ENCODE data around the gene TBC1D22A. TPM values are rescaled to one million over a fixed set of nuclear protein-coding genes. Genes with fewer than 3 reads are reported as not detected.

Gene TBC1D22A
- total RNA-seq, 1 experiment from 2014 or later, result 20.9 TPM

DNA sequence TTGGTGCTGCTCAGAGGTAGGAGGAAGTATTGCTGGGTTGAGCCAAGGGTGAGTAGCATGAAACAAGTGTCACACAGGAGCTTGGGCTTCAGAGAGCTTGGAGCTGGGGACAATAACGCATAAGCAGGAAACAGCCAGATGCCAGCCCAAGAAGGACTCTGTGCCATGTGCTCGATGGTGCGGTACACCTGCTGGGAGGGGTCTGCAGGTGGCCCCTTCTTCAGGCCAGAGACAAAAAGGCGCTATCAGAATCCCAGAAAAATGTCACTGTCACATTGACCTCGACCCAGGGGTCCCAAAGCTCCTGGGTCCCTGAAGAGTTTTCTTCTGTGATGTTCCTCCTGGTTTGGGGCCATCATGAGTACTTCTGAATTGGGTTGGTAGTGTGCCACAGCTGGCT, 244.4 kb downstream of the TBC1D22A start:
- no peaks in the 10 kb centered on the region for H3K79me2 ChIP-seq (ENCODE audit: insufficient read depth, low read length)
- no peak overlapping the region for H3K9ac ChIP-seq (ENCODE audit: low read length)
- no peaks in the 10 kb centered on the region for H3K9me3 ChIP-seq (ENCODE audit: control insufficient read depth in 1 of 2, insufficient read depth in 1 of 2, low read depth in 1 of 2, low read length in 2 of 2)
- ATAC-seq (no peak), DNase-seq (ENCODE audit: low read depth, low spot score) (no peak)
- no peaks in the 10 kb centered on the region for H3K27me3 ChIP-seq (ENCODE audit: insufficient read depth, low read length)
- POLR2A ChIA-PET, result no interaction called here
- H3K4me3 ChIP-seq (replicated peaks in 1 of 2; ENCODE audit: low read depth in 1 of 2, low read length in 2 of 2), result no peak overlapping the region
- no TSS peak for BruUV-seq (replicated peaks)
- H3K27ac ChIP-seq (ENCODE audit: low read depth, low read length), result no peak overlapping the region
- H2AFZ ChIP-seq (ENCODE audit: low read depth, low read length, poor library complexity, severe bottlenecking), result no peak overlapping the region
- TF ChIP-seq, protein P1, sequence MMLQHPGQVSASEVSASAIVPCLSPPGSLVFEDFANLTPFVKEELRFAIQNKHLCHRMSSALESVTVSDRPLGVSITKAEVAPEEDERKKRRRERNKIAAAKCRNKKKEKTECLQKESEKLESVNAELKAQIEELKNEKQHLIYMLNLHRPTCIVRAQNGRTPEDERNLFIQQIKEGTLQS (IDR thresholded peaks at IDR 0.05), result no peak
- TF ChIP-seq ZNF274 (IDR thresholded peaks at IDR 0.05; ENCODE audit: low read depth, low read length) (no peak), TCF7L2 (IDR thresholded peaks at IDR 0.05; ENCODE audit: borderline replicate concordance, extremely low read depth, insufficient read depth, insufficient read length) (no peak), EZH2phosphoT487 (IDR thresholded peaks at IDR 0.05; ENCODE audit: borderline replicate concordance) (no peak), ZFX (IDR thresholded peaks at IDR 0.05) (no peak)
- peaks cover 0 to 3% of the 10 kb centered on the region in 2 experiments; a peak in 1 of 4 replicates for H3K36me3 ChIP-seq (ENCODE audit: control insufficient read depth in 1 of 2, insufficient read depth in 2 of 2, low read length in 2 of 2)
- CTCF ChIA-PET, result no interaction called here
- H3K9me2 ChIP-seq (ENCODE audit: insufficient read depth), result no peaks in the 10 kb centered on the region
- H3K4me2 ChIP-seq (ENCODE audit: low read length), result no peak overlapping the region
- H4K20me1 ChIP-seq (ENCODE audit: insufficient read depth), result no peaks in the 10 kb centered on the region
- H3K4me1 ChIP-seq (ENCODE audit: control insufficient read depth in 1 of 2, insufficient read depth in 2 of 2, low read length in 2 of 2), result no peaks in the 10 kb centered on the region
- intact Hi-C loops (cut with micrococcal nuclease), result no loop called here
- RAD21 ChIA-PET (ENCODE audit: low non-redundant PET in 1 of 2, low total read pairs in 2 of 2, uncharacterized antibody in 2 of 2, unreplicated experiment in 2 of 2), result no interaction called here

DNA sequence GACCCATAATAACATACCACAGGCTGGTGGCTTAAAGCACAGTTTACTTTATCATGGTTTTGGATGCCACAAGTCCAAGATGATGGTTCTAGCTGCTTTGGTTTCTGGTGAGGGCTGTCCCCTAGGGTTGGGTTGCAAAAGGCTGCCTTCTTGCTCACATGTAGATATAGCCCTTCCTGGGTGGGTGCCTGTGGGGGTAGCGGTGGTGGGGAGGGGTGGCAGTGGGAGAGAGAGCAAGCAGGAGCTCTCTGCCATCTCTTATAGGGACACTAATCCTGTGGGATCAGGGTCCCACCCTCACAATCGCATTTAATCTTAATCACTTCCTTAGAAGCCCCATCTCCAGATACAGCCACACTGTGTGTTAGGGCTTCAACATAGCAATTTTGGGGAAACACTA, 245.0 kb downstream of the TBC1D22A start:
- ATAC-seq (no peak), DNase-seq (ENCODE audit: low read depth, low spot score) (no peak)
- Histone ChIP-seq H4K20me1 (ENCODE audit: insufficient read depth) (no peaks in the 10 kb centered on the region), H3K79me2 (ENCODE audit: insufficient read depth, low read length) (no peaks in the 10 kb centered on the region), H3K4me3 (replicated peaks in 1 of 2; ENCODE audit: low read depth in 1 of 2, low read length in 2 of 2) (no peak overlapping the region), H3K9me2 (ENCODE audit: insufficient read depth) (no peaks in the 10 kb centered on the region), H3K9ac (ENCODE audit: low read length) (no peak overlapping the region), H2AFZ (ENCODE audit: low read depth, low read length, poor library complexity, severe bottlenecking) (no peak overlapping the region), H3K9me3 (ENCODE audit: control insufficient read depth in 1 of 2, insufficient read depth in 1 of 2, low read depth in 1 of 2, low read length in 2 of 2) (no peaks in the 10 kb centered on the region), H3K4me2 (ENCODE audit: low read length) (no peak overlapping the region), H3K36me3 (ENCODE audit: control insufficient read depth in 1 of 2, insufficient read depth in 2 of 2, low read length in 2 of 2) (peaks cover 0 to 3% of the 10 kb centered on the region in 2 experiments; a peak in 1 of 4 replicates), H3K27ac (ENCODE audit: low read depth, low read length) (no peak overlapping the region), H3K4me1 (ENCODE audit: control insufficient read depth in 1 of 2, insufficient read depth in 2 of 2, low read length in 2 of 2) (no peaks in the 10 kb centered on the region), H3K27me3 (ENCODE audit: insufficient read depth, low read length) (no peaks in the 10 kb centered on the region)
- ChIA-PET CTCF (no interaction called here), POLR2A (no interaction called here), RAD21 (ENCODE audit: low non-redundant PET in 1 of 2, low total read pairs in 2 of 2, uncharacterized antibody in 2 of 2, unreplicated experiment in 2 of 2) (no interaction called here)
- intact Hi-C loops (cut with micrococcal nuclease), result no loop called here
- TF ChIP-seq ZNF274 (IDR thresholded peaks at IDR 0.05; ENCODE audit: low read depth, low read length) (no peak), JUND (IDR thresholded peaks at IDR 0.05) (no peak), TCF7L2 (IDR thresholded peaks at IDR 0.05; ENCODE audit: borderline replicate concordance, extremely low read depth, insufficient read depth, insufficient read length) (no peak), SRF (IDR thresholded peaks at IDR 0.05; ENCODE audit: low read depth) (no peak), FOSL1 (IDR thresholded peaks at IDR 0.05; ENCODE audit: low read depth) (no peak), POLR2AphosphoS5 (IDR thresholded peaks at IDR 0.05; ENCODE audit: low read depth, low read length) (no peak), ZFX (IDR thresholded peaks at IDR 0.05) (no peak)
- TF ChIP-seq, protein P2, sequence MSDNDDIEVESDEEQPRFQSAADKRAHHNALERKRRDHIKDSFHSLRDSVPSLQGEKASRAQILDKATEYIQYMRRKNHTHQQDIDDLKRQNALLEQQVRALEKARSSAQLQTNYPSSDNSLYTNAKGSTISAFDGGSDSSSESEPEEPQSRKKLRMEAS (IDR thresholded peaks at IDR 0.05), result no peak
- TF ChIP-seq, protein P3, sequence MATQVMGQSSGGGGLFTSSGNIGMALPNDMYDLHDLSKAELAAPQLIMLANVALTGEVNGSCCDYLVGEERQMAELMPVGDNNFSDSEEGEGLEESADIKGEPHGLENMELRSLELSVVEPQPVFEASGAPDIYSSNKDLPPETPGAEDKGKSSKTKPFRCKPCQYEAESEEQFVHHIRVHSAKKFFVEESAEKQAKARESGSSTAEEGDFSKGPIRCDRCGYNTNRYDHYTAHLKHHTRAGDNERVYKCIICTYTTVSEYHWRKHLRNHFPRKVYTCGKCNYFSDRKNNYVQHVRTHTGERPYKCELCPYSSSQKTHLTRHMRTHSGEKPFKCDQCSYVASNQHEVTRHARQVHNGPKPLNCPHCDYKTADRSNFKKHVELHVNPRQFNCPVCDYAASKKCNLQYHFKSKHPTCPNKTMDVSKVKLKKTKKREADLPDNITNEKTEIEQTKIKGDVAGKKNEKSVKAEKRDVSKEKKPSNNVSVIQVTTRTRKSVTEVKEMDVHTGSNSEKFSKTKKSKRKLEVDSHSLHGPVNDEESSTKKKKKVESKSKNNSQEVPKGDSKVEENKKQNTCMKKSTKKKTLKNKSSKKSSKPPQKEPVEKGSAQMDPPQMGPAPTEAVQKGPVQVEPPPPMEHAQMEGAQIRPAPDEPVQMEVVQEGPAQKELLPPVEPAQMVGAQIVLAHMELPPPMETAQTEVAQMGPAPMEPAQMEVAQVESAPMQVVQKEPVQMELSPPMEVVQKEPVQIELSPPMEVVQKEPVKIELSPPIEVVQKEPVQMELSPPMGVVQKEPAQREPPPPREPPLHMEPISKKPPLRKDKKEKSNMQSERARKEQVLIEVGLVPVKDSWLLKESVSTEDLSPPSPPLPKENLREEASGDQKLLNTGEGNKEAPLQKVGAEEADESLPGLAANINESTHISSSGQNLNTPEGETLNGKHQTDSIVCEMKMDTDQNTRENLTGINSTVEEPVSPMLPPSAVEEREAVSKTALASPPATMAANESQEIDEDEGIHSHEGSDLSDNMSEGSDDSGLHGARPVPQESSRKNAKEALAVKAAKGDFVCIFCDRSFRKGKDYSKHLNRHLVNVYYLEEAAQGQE (IDR thresholded peaks at IDR 0.05; ENCODE audit: low read depth), result no peak
- no TSS peak for BruUV-seq (replicated peaks)
